ENCODE measurements around the gene SLC2A9. TPM values are rescaled to one million over a fixed set of nuclear protein-coding genes. Genes with fewer than 3 reads are reported as not detected.

Gene SLC2A9
- total RNA-seq, 2 donors from 2014 or later = 0.95 to 1.9 TPM

- TF ChIP-seq CTCF (conservative IDR thresholded peaks at IDR 0.05) = peak; percentile 81
- peaks cover 4% of the 10 kb centered on the region for H3K27me3 Mint-ChIP-seq (ENCODE audit: insufficient read depth)
- no peak overlapping the region for H3K9ac ChIP-seq (ENCODE audit: extremely low read depth, low read length, poor library complexity, severe bottlenecking)
- H3K27ac Mint-ChIP-seq = no peak overlapping the region
- no peak overlapping the region for H3K4me3 Mint-ChIP-seq
- H3K9me3 Mint-ChIP-seq = no peaks in the 10 kb centered on the region
- no peaks in the 10 kb centered on the region for H3K4me1 ChIP-seq (ENCODE audit: control insufficient read depth, insufficient read depth, low read length)
- H3K27ac ChIP-seq (ENCODE audit: low read depth, low read length) = no peak overlapping the region
- no peaks in the 10 kb centered on the region for H3K9me3 ChIP-seq (ENCODE audit: control insufficient read depth, low read length)
- H3K36me3 ChIP-seq (ENCODE audit: control insufficient read depth, insufficient read depth, low read length) = no peaks in the 10 kb centered on the region
- no peaks in the 10 kb centered on the region for H3K27me3 ChIP-seq (ENCODE audit: control insufficient read depth, insufficient read depth, low read length, poor library complexity, severe bottlenecking)
- no peak overlapping the region for H3K4me3 ChIP-seq (ENCODE audit: low read length)
- peaks cover 2% of the 10 kb centered on the region for H3K4me1 Mint-ChIP-seq
- no peaks in the 10 kb centered on the region for H3K36me3 Mint-ChIP-seq (ENCODE audit: low read depth)
- DNase-seq = peak; percentile 91
- WGBS, 2 experiments (ENCODE audit: insufficient coverage in 1 of 2, insufficient read length in 1 of 2) = 18 to 33% methylated on average over 4 to 9 of the region's 9 CpGs
These were observed 122.5 kb downstream of the SLC2A9 start for GRCh38 chr4:9898596-9899305.

GRCh38 chr4:9895333-9895705 is 126.0 kb downstream of the SLC2A9 start:
- Histone ChIP-seq H3K27me3 (ENCODE audit: control insufficient read depth, insufficient read depth, low read length, poor library complexity, severe bottlenecking) (peaks cover 19% of the 10 kb centered on the region), H3K4me3 (ENCODE audit: low read length) (no peak overlapping the region), H3K27ac (ENCODE audit: low read depth, low read length) (no peak overlapping the region), H3K9ac (ENCODE audit: extremely low read depth, low read length, poor library complexity, severe bottlenecking) (no peak overlapping the region), H3K36me3 (ENCODE audit: control insufficient read depth, insufficient read depth, low read length) (no peaks in the 10 kb centered on the region), H3K9me3 (ENCODE audit: control insufficient read depth, low read length) (no peaks in the 10 kb centered on the region), H3K4me1 (ENCODE audit: control insufficient read depth, insufficient read depth, low read length) (no peaks in the 10 kb centered on the region)
- no peak overlapping the region for H3K27ac Mint-ChIP-seq
- H3K4me3 Mint-ChIP-seq = no peak overlapping the region
- no peak for DNase-seq
- WGBS, 2 experiments (ENCODE audit: insufficient coverage in 1 of 2, insufficient read length in 1 of 2) = 68 to 91% methylated on average over 2 to 4 of the region's 4 CpGs
- H3K9me3 Mint-ChIP-seq = no peaks in the 10 kb centered on the region
- peaks cover 2% of the 10 kb centered on the region for H3K4me1 Mint-ChIP-seq
- peaks cover 14% of the 10 kb centered on the region for H3K27me3 Mint-ChIP-seq (ENCODE audit: insufficient read depth)
- H3K36me3 Mint-ChIP-seq (ENCODE audit: low read depth) = no peaks in the 10 kb centered on the region
- no peak for TF ChIP-seq CTCF (conservative IDR thresholded peaks at IDR 0.05)

GRCh38 chr4:9894644-9895332 is 126.5 kb downstream of the SLC2A9 start:
- H3K4me3 ChIP-seq (ENCODE audit: low read length) = no peak overlapping the region
- H3K9me3 ChIP-seq (ENCODE audit: control insufficient read depth, low read length) = no peaks in the 10 kb centered on the region
- peaks cover 2% of the 10 kb centered on the region for H3K4me1 Mint-ChIP-seq
- no peaks in the 10 kb centered on the region for H3K4me1 ChIP-seq (ENCODE audit: control insufficient read depth, insufficient read depth, low read length)
- no peaks in the 10 kb centered on the region for H3K9me3 Mint-ChIP-seq
- DNase-seq = no peak
- no peak for TF ChIP-seq CTCF (conservative IDR thresholded peaks at IDR 0.05)
- H3K36me3 Mint-ChIP-seq (ENCODE audit: low read depth) = no peaks in the 10 kb centered on the region
- H3K9ac ChIP-seq (ENCODE audit: extremely low read depth, low read length, poor library complexity, severe bottlenecking) = no peak overlapping the region
- H3K36me3 ChIP-seq (ENCODE audit: control insufficient read depth, insufficient read depth, low read length) = no peaks in the 10 kb centered on the region
- peaks cover 21% of the 10 kb centered on the region for H3K27me3 ChIP-seq (ENCODE audit: control insufficient read depth, insufficient read depth, low read length, poor library complexity, severe bottlenecking)
- 82 to 100% methylated on average over 1 to 3 of the region's 3 CpGs for WGBS, 2 experiments (ENCODE audit: insufficient coverage in 1 of 2, insufficient read length in 1 of 2)
- H3K27me3 Mint-ChIP-seq (ENCODE audit: insufficient read depth) = peaks cover 15% of the 10 kb centered on the region
- no peak overlapping the region for H3K4me3 Mint-ChIP-seq
- no peak overlapping the region for H3K27ac ChIP-seq (ENCODE audit: low read depth, low read length)
- no peak overlapping the region for H3K27ac Mint-ChIP-seq

All from endodermal cell (in vitro differentiated cells).